Left ventricle myocardium superior (tissue), 1 donor: Measurements from ENCODE around the gene VSTM2B. TPM values are rescaled to one million over a fixed set of nuclear protein-coding genes. Genes with fewer than 3 reads are reported as not detected.

Experiments used
- ATAC-seq: fragments of 200-7000 bp; cut with Tn5 transposase; one replicate; pipeline ENCODE4 v1.9.1; 2020; ENCODE audit warnings: mild to moderate bottlenecking, moderate library complexity
- DNase-seq: peaks from one replicate; pipeline ENCODE4 v3.0.0-alpha.2; 2020
- intact Hi-C: fragments of 100-400 bp; cut with micrococcal nuclease; formaldehyde crosslinking; loops from one replicate; pipeline ENCODE4 v1.11.0; 2022
- total RNA-seq: library from RNA; stranded (reverse); fragmentation: NEBNext Ultra II Directional; extraction: Animal tissue kit (Norgen Biotek cat#: 25700); gene quantifications from one replicate; pipeline ENCODE4 v1.2.1, GENCODE V29; 2021
- donor health status: DM: no; HTN: yes; CAD: no; lungs with severe emphysema.

VSTM2B gene
- total RNA-seq, 1 donor from 2014 or later = not detected

DNA sequence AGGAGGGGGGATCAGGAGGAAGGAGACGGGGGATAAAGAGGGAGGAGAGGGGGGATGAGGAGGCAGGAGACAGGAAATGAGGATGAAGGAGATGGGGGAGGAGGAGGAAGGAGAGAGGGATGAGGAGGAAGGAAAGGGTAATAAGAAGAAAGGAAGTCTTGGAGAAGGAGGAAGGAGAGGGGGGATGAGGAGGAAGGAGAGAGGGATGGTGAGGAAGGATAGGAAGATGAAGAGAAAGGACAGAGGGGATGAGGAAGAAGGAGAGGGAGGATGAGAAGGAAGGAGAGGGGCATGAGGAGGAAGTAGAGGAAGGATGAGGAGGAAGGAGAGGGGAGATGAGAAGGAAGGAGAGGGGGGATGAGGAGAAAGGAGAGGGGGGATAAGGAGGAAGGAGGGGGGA is 13.0 kb upstream of the VSTM2B start:
- ATAC-seq = no peak
- intact Hi-C loops = no loop called here
- DNase-seq = no peak

DNA sequence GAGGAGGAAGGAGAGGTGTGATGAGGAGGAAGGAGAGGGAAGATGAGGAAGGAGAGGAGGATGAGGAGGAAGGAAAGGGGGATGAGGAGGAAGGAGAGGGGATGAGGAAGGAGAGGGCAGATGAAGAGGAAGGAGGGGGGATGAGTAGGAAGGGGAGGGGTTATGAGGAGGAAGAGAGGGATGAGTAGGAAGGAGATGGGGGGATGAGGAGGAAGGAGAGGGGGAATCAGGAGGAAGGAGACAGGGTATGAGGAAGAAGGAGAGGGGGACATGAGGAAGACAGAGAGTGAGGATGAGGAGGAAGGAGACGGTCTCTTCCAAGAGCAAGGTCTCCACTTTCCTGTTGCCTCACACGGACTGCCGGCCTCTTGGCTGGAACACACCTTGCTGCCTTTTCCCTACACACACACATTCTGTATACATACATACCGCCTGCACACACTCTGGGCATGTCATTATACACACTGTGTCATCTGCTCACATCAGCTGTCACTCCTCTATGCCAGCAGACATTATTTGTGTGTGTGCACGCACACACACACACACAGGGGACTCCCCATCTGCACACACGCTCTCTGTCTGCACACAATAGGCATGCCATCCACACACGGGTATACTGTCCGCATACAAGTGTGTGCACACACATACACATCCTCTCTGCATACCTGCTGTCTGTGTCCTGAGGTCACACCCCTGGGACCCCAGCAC is 11.1 kb upstream of the VSTM2B start:
- intact Hi-C loops = no loop called here
- ATAC-seq = no peak
- DNase-seq = no peak

DNA sequence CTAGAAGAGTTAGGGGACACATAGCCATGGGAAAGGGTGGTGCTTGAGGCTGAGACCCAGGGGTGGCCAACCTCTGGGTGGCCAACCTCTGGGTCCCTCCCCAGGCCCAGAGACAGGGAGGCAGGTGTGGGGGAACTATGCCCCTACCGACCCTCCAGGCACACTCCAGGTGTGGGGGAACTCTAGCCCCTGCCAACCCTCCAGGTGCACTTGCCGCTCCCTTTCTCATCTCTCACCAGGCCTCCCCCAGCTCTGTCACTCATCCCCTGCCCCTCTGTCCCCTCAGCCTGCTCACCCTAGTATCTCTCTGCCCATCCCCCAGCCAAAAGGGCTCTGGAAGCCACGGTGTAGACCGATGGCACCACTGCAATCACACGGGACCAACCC is 10.6 kb upstream of the VSTM2B start:
- DNase-seq = no peak
- no peak for ATAC-seq
- intact Hi-C loops = no loop called here

DNA sequence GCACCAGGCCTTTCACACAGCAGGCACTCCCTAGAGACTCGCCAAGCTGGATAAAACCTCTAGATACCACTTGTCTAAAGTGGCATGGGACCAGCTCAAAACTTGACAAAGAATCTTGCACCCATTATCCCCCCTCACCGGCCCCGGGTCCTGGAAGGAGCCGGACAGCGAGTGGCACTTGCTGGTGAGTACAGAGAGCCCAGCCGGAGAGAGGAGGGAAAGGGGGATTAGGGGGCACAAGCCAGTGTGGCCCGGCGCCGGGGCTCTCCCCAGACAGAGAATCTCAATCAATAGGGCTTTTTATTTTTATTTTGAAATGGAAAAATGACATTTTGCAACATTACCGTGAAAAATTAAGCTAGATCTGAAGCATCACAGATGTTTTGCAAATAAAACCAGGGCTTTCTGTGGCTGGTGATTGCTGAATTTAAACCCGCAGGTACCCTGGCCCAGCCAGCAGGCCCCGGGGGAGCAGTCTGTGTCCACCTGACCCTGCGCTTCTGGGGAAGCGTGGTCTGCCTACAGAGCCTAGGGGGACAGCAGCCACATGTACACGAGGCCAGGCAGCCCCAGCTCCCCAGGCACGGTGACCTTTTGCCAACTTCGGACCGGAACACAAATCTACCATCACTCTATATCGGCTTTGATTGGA is 10.0 kb upstream of the VSTM2B start:
- no peak for DNase-seq
- intact Hi-C loops = no loop called here
- ATAC-seq = no peak

DNA sequence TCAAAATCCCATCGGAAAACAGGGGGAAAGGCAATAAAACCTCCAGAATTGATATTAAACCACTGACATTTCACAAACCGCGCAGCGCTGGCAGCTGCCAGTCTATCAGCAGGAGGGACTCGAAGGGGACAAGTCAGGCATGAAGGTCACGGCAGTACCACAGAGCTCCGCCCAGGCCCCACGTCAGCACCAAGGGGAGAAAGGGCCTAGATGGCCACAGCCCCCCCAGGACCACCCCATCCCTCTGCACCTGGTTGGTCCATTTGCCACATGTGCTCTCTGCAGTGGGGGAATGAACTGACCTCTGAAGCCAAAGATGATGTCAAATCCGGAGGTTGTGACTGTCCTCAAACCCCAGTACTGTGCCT is 9.5 kb upstream of the VSTM2B start:
- ATAC-seq = no peak

DNA sequence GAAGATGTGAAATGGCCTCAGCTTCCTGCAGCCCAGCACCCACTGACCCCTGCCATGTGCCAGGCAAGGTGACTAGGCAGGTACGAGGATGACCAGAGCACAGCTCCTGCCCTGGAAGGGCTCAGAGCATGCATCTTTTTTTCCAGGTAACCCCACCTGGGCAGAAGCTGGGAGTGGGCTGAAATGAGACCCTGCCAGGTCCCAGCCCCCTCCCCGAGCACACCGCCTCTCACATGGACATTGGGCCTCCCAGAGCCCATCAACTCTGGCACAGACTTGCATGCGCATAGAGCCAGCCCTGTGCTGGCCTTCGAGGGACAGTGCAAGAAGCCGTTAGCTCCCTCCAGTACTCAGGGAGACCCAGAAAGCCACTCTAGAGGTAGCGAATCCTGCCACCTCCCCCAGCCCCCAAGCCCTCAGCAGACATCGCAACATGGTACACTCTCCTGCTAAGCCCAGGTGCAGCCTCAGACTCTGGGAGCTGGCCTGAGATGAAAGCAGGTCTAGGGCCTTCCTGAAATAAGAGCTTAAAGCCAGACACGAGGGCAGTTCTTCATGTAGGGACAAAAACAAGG is 8.9 kb upstream of the VSTM2B start:
- DNase-seq (no peak), ATAC-seq (no peak)
- intact Hi-C loops = no loop called here

More for the DNA sequence above, 9.5 kb upstream of the VSTM2B start:
- DNase-seq = no peak
- intact Hi-C loops = no loop called here

DNA sequence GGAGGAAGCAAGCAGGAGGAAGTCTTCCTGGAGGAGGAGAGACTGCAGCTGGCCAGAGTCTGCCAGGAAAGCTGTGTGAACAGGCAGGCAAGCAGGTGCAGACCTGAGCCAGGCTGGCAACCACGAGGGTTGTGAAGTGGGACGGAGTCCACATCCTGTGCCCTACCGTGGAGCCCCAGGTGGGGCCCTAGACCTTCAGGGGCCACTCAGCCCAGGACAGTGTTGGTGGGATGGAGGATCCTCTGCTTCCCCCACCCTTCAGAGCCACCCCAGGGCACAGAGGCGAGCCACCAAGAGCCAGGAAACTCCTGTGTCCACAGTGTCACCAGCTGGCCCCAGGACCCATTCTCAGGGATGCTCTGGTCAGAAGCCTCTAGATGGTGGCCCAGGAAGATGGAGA is 8.4 kb upstream of the VSTM2B start:
- intact Hi-C loops = no loop called here
- ATAC-seq = no peak
- DNase-seq = no peak

DNA sequence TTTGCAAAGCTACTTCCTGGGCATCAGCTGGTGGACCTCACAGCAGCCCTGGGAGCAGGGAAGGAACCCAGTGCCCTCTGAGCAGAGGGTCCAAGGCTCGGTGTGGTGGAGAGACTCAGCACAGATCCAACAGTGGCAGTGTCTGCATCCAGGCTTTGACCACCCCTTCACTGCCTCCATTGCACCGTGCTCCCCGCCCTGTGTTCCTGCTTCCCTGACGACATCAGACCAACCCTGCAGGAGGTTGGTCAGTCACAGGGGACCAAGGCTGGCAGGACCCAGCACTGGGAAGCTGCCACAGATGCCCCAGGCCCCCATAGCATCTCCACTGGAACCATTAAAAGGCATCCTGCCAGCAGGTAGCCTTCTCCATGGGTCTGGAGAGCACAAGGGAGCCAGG is 7.8 kb upstream of the VSTM2B start:
- ATAC-seq (no peak), DNase-seq (no peak)
- intact Hi-C loops = no loop called here

DNA sequence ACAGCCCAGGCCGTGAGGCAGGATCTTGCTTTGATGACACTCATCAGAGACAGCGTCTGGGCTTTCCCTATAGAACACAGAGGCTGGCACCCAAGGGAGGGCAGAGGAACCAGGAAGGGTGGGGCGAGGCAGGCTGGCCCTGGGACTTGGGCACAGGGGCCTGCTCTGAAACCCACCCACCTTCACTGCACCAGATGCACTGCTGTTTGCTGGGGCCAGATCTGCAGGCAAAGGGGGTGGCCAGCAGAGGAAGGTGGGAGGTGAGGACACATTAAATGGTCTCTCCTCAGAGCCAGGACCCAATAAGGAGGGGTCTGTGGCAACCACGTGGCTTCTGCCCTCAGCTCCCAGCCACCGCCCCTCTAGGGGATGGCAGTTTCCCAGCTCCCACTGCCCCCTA is 6.6 kb upstream of the VSTM2B start:
- no peak for DNase-seq
- ATAC-seq = no peak

DNA sequence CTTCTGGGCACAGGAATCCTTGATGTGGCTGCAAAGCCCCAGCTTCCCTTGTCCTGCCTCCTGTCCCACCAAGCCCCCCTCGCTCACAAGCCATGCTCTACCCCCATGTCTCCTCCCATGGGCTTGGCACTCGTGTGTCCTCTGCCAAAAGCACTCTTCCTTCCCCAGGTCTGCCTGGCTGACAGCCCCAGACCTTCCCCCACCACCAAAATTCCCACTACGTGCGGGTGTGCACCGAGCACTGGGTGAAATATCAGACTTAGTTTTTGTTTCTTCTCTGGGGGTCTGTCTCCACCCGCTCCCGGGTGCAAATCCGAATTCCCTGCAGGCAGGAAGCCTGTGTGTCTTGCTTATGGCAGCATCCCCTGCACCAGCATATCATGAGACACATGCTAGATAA is 5.9 kb upstream of the VSTM2B start:
- no peak for DNase-seq
- intact Hi-C loops = no loop called here

More for the DNA sequence above, 6.6 kb upstream of the VSTM2B start:
- intact Hi-C loops = no loop called here

DNA sequence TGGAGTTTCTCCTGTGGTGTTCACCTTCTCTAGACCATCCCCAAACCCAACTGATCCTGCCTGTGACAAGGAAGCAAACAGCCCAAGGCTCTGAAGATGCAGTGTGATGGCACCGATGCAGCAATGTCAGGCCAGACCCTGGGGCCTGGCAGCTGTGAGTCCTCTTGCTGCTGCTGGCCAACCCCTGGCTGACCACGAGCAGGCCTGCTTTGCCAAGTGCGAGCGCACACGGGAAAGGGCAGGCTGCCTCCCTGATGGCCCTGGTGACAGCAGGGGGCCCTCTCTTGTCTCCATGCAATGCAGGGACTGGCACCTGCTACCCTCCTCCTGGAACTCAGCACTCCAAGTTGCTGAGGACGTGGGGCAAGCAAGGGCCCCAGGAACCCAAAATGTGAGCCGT is 5.4 kb upstream of the VSTM2B start:
- intact Hi-C loops = no loop called here
- DNase-seq = no peak
- ATAC-seq = no peak

More for the DNA sequence above, 5.9 kb upstream of the VSTM2B start:
- no peak for ATAC-seq

DNA sequence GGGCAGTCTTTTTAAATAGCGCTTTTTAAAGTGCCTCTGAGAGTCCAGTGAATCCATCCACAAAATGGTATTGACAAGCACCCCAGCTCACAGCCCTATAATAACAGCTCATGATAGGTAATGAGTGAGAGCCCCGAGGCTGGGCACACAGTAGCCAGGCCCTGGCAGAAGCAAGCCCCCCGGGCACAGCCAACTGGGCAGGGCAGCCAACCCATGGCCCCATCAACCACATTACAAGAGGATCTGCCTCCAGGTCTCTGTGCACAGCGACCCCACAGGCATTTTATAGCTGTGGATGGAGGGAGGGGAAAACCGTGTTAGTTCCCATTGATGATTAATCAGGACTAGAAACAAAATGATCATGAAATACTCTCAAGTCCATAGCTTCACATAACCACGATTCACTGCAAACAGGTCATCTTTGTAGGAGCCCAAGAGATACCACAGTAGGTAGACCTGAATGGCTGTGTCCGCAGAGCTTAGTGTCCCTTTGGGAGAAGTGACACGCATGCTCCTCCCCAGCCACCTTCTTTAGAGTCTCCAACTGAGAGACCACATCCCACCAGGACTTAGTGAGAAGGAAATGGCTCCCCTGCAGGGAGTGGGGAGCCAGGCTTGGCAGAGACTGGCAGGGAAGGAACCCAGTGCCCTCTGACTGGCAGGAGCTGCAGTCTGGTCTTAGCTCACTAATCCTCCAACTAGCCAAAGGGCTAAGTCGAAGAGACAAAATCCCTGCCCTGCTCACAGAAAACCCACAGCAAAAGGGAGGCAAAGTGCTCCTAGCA is 4.3 kb upstream of the VSTM2B start:
- intact Hi-C loops = no loop called here
- ATAC-seq (no peak), DNase-seq (no peak)

DNA sequence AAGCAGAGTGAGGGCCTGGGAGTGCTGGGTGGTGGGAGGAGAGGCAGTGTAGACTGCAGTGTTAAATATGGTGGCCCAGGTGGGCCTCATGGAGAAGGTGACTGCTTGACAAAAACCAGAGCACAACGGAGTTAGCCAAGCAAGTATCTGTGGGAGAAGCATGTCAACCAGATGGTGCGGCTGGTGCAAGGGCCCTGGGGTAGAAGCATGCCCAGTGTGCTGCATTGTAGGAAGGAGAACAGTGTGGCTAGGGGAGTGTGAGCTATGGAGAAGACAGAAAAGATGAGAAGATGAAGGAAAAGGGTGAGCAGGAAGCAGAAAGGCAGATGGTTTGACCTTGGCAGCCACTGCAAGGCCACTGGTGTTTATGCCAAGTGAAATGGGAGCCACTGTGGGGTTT is 2.2 kb upstream of the VSTM2B start:
- ATAC-seq = no peak
- intact Hi-C loops = no loop called here
- no peak for DNase-seq

DNA sequence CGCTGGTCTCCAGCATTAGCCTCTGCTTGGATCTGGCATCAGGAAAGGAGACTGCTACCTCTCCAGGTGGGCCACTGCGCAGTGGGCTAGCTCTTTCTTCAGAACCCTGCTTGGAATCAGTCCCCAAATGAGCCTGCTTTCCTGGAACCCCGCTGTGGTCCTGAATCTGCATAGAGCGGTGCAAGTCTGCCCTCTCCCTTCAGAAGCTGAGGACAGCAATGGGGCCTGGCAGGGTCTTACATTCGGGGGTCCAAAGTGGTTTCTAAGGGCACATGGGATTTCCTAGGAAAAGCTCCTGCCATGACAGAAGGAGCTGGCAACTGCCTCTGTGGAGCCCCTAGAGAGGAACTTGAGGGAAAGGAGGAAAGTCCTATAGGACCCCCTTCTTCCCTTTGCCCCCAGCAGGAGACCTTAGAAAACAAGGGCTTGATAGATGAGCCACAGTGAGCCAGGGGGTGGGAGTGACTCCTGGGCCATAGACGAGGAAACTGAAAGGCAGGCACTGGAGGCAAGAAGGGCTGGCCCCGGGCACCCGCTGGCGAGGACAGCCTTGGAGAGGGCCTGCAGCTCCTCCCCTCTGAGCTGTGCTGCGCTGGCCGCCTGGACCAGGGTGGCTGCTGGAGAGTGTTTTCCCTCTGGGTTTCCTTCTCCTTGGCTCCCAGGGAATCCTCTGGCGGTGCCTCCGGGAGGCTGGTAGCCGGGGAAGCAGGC is 1.4 kb upstream of the VSTM2B start:
- ATAC-seq (no peak), DNase-seq (no peak)
- intact Hi-C loops = no loop called here

DNA sequence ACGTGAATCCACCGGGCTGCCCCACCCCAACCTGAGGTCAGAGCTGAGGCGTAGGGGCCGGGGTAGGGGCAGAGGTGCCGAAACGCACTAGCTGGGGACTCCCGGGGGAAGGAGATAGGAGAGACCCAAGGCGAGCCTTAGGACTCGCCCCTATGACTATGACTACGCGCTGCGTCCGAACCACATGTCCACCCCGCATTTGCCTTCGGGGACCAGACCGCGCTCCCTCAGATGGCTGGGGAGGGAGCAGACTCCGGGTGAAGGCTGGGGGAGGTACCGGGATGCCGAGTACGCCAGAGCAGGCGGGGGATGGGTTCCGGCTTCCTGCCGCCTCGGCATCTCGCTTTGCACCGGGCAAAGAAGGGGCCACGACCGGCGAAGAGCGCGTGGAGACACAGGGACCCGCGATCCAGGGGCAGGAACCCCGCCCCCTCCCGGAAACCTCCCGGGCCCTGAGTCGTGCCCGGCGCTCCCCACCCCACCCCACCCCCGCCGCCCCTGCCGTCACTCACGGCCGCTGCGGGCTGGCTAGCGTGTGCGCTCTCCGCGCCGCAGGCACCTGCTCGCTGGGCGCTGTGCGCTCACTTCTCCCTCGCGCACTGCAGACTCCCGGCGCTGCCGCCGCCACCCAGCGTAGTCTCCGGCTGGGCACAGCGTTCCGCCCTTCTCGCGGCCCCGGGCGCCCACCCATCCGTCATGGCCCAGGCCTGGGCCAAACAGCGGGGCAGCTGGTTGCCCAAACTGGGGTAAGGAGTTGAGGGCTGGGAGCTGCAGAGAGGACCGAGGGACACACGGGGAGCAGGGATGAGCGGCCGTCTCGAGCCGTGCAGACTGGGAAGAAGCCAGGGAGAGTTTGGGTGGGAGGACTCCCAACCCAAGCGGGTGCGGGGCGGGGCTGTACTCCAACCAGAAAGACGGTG is 622 bp upstream of the VSTM2B start:
- intact Hi-C loops = no loop called here
- DNase-seq (no peak), ATAC-seq (no peak)

DNA sequence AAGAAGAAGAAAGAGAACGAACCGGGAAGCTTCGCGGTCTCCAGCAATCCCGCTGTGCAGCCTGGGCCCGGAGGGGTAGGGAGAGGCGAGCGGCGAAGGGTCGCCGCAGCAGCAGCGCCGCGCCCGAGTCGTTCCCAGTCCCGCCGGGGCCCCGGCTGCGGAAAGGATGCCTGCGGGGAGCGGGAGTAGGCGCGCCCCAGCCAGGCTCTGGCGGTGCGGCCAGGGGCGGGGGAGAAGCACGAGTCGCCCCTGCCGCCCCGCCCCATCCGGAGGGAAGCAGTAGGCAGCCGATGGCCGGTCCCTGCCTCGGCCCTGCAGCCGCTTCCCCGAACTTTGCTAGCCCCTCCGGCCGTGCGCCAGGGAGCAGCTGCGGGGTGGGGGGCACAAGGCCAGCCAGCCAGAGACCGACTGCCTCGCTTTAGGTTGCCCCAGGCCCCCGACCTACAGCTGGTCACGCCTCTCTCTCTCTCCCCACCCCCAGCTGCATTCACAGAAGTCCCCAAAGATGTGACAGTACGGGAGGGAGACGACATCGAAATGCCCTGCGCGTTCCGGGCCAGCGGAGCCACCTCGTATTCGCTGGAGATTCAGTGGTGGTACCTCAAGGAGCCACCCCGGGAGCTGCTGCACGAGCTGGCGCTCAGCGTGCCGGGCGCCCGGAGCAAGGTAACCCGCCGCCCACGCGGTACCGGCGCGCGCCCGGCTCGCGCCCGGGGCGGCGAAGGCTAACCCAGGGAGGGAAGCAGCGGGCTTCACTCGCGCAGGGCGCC is 1.1 kb downstream of the VSTM2B start:
- ATAC-seq = no peak
- no peak for DNase-seq
- intact Hi-C loops = no loop called here

DNA sequence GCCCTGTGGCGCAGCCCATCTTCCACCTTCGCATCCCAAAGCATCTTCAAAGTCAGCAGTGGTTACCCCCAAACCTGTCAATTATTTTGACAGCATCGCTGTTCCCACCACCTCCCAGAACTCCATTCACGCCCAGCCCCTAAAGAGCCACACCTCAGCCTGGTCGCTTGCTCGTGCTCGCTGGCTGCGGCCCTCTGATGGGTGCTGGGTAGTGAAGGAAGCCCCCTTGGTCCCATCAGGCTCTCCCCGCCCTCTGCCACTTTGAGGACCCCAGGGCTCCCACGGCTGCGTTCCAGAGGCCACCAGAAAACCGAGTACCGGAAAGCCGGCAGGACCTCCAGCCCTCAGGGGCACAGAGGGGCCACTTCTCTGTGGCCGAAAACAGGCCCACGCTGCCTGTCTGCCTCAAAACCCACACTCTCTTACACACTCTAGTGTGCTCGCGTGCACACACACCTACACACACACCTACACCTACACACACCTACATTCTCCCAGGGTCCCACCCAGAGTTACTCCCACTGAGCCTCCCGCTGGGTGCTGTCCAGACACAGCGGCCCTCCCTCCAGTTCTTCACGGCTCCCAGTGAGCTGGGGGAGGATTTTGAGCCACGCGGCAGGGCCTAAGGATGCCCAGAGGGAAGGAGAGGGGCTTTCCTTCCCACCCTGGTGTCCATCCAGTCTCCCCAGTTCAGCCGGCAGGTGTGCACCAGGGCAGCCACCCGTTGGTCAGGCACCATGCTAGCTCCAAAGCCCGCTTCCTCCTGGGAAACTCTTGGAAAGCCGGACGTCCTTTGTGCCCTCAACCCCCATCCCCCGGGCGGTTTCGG is 1.9 kb downstream of the VSTM2B start:
- intact Hi-C loops = no loop called here
- DNase-seq (no peak), ATAC-seq (no peak)
